ENCODE data around the gene MAPT. TPM values are rescaled to one million over a fixed set of nuclear protein-coding genes. Genes with fewer than 3 reads are reported as not detected.

MAPT gene
- total RNA-seq, 1 experiment from 2014 or later, result 37.5 TPM

GRCh38 chr17:45946841-45947256, 52.5 kb downstream of the MAPT start:
- intact Hi-C loops (cut with micrococcal nuclease), result no loop called here

More at GRCh38 chr17:45946841-45947256, 52.5 kb downstream of the MAPT start:
- Histone ChIP-seq H3K4me3 (replicated peaks in 1 of 2; ENCODE audit: low read depth in 1 of 2, low read length in 2 of 2) (no peak overlapping the region), H2AFZ (ENCODE audit: low read depth, low read length, poor library complexity, severe bottlenecking) (no peak overlapping the region), H3K4me1 (ENCODE audit: control insufficient read depth in 1 of 2, insufficient read depth in 2 of 2, low read length in 2 of 2) (peaks cover 25 to 37% of the 10 kb centered on the region in 2 experiments), H3K36me3 (ENCODE audit: control insufficient read depth in 1 of 2, insufficient read depth in 2 of 2, low read length in 2 of 2) (no peaks in the 10 kb centered on the region), H3K79me2 (ENCODE audit: insufficient read depth, low read length) (no peaks in the 10 kb centered on the region), H3K27me3 (ENCODE audit: insufficient read depth, low read length) (no peaks in the 10 kb centered on the region), H4K20me1 (ENCODE audit: insufficient read depth) (no peaks in the 10 kb centered on the region), H3K9ac (ENCODE audit: low read length) (no peak overlapping the region), H3K9me3 (ENCODE audit: control insufficient read depth in 1 of 2, insufficient read depth in 1 of 2, low read depth in 1 of 2, low read length in 2 of 2) (no peaks in the 10 kb centered on the region), H3K9me2 (ENCODE audit: insufficient read depth) (no peaks in the 10 kb centered on the region), H3K27ac (ENCODE audit: low read depth, low read length) (peak overlapping the region; percentile 3; the same call in 1 of the 2 replicates), H3K4me2 (ENCODE audit: low read length) (peak overlapping the region; percentile 88)
- ChIA-PET RAD21 (ENCODE audit: low non-redundant PET in 1 of 2, low total read pairs in 2 of 2, uncharacterized antibody in 2 of 2, unreplicated experiment in 2 of 2) (no interaction called here), POLR2A (no interaction called here), CTCF (interaction anchor here (0.7 to 1.5 kb wide), 3 partner anchors 8 to 554 kb away, joined by 3 to 5 read pairs (median 5); no protein-coding TSS in a partner anchor)
- DNase-seq (ENCODE audit: low read depth, low spot score) (no peak), ATAC-seq (0 out of 2 replicates have a peak, but pooled peaks have one; percentile 12)
- no peak for TF ChIP-seq ATF3 (IDR thresholded peaks at IDR 0.05)
- peak; percentile 33; the same call in 1 of the 2 replicates for TF ChIP-seq CEBPB (IDR thresholded peaks at IDR 0.05; ENCODE audit: low read depth)
- peak in 2 of 3 experiments; percentile 28 to 45; a peak in 4 of 6 replicates for TF ChIP-seq CTCF (IDR thresholded peaks at IDR 0.05 in 2 of 3, conservative IDR thresholded peaks at IDR 0.05 in 1 of 3; ENCODE audit: borderline replicate concordance in 1 of 3, insufficient read depth in 1 of 3, low read depth in 2 of 3, low read length in 2 of 3)
- BruUV-seq (replicated peaks), result no TSS peak

Measured in HCT116 (cell line).